GM20000 (cell line): Measurements from ENCODE around the gene KRT12.

ENCODE experiments used
- DNase-seq: peaks from one replicate; pipeline ENCODE4 v3.0.0; 2012; ENCODE audit warnings: low spot score
- TF ChIP-seq, protein P1 (sequence below): IDR thresholded peaks from 2 replicates; pipeline ENCODE4 v1.5.1; 2012; ENCODE audit warnings: mild to moderate bottlenecking, control low read depth; ENCODE audit errors: extremely low read depth, missing control alignments

KRT12 gene

DNA sequence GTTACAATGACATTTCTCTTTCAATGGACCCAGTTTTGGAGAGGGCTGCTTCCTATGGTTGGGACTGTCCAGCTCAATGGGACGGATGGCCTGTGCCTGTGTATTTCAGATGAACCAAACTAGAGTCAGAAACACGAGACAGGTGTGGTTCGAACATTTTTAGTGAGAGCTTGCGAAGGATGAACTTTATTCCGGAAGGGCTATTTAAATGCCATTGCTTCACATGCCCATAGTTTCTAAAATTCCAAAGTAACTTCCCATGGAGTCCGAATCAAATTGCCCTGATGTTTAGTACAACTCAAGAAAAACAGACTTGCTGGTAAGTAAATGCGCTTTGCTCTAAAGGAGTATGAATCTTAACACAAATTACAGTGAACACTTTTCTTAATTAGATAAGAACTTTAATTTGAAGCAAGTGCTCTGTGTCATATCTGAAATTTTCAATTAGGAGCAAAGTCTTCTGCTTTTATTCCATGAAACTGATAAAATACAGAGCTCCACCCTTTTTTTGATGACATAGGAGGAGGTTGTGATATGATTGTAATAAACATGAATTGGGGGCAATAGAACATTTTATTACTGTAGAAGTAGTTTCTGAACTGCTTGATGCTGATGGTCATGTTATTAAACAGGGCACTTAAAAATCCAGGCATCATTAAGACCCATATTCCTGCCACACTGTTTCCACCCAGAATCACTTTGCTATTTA lies 16.8 kb upstream of the KRT12 start:
- DNase-seq, result no peak
- TF ChIP-seq, protein P1, sequence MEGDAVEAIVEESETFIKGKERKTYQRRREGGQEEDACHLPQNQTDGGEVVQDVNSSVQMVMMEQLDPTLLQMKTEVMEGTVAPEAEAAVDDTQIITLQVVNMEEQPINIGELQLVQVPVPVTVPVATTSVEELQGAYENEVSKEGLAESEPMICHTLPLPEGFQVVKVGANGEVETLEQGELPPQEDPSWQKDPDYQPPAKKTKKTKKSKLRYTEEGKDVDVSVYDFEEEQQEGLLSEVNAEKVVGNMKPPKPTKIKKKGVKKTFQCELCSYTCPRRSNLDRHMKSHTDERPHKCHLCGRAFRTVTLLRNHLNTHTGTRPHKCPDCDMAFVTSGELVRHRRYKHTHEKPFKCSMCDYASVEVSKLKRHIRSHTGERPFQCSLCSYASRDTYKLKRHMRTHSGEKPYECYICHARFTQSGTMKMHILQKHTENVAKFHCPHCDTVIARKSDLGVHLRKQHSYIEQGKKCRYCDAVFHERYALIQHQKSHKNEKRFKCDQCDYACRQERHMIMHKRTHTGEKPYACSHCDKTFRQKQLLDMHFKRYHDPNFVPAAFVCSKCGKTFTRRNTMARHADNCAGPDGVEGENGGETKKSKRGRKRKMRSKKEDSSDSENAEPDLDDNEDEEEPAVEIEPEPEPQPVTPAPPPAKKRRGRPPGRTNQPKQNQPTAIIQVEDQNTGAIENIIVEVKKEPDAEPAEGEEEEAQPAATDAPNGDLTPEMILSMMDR, result no peak

DNA sequence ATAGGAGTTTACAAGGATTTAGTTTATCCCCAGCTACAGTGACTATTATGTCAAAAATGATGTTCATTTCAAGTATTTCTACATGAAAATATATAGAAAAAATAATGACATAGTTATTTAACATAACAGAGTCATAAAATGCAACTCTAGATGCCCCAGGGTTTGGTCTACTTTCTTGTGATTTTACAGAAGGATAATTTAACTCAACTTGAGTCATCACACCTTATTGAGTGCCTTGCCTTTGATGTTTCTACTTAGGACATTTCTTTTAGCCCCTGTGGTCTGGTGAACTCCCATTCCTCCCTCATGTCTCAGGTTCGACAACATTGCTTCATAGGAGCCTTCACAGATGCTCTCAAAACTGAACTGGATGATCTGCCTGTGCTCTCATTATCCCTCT lies 16.0 kb upstream of the KRT12 start:
- TF ChIP-seq, protein P1, result no peak
- DNase-seq, result no peak

DNA sequence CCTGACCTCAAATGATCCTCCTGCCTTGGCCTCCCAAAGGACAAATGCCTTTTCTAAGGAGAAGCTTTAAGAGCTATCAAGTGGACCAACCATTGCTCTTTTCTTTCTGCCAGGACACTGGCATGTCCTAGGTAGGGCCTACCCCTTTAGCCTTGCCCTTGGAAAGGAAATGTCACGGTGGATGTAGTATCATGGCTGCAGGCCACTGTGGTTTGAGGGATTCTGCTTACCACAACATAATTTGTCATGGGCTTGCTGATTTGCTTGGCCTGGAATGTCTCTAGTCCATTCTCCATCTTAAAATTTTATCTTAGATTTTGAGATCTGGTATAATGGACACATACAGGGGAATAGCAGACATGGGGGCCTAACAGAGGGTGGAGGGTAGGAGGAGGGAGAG lies 12.0 kb upstream of the KRT12 start:
- TF ChIP-seq, protein P1, result no peak
- no peak for DNase-seq

DNA sequence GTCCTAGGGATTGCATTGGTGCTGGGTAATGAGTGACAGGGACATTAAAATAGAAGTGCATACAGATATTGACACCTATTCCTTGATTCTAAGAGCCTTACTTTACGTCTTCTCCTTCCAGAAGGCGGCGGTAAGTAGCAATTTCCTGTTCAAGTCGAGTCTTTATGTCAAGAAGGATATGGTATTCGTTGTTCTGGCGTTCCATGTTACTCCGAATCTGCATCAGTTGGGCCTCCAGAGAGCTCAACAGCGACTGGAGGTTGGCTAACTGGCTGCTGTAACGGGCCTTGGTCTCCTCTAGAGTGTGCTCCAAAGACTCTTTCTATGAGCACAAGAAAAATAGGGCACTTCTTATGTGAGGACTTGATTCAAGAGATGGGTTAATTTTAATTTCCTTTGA lies 11.0 kb upstream of the KRT12 start:
- DNase-seq, result no peak
- TF ChIP-seq, protein P1, result no peak

DNA sequence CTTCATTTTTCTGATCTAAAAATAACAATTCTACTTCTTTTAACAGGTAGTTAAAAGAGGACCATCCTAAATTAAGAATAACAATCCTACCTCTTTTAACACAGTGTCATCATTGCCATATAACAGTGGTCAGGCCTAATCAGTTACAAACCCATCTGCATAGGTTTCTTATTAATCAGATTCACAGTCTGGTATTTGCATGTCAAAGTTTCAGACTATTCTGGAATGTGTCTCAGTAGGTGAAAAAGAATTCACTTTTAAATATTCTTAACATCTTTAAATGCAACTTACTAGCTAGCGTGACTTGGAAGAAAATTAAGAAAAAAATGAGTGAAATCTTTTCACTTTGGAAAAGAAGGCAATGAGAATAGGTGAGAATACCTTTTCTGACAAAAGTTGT lies 6.8 kb upstream of the KRT12 start:
- TF ChIP-seq, protein P1, result no peak
- DNase-seq, result no peak

DNA sequence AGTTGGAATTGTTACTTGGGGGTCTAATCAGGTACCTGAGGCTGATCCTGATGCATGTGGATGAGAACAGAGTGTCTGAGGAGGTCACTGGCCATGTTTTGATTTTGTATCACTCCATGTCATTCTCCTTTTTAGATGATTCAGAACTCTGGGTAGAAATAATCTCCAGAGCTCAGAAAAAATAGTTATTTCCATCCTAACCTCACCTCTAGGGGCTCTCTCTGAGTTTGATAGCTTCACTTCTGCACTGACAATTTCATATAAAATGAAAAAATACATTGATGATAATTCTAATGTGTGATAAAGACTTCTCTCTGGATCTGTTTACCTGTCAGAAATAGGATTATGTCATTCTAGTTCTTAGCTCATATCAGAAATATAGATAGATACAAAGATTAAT lies 6.2 kb upstream of the KRT12 start:
- no peak for DNase-seq
- TF ChIP-seq, protein P1, result no peak

DNA sequence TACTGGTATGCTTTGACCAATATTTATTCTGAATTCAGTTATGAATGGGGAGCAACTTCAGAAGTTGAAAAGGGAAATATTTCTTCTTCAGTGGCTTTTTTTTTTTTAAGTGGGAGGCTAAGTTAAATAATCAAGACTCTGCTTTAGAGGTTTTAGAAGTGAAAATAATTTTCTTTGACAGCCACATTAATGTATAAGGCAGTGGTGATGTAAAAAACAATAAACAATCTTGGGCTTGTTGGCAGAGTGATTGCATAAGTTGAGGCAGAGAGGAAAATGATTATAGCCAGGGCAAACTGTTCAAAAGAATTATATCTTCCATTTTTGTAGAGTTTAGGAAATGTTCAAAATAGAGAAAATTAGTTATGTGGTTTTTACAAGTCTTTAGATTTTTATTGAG lies 5.4 kb upstream of the KRT12 start:
- TF ChIP-seq, protein P1, result no peak
- no peak for DNase-seq
